ENCODE measurements around the gene ZNF319. TPM values are rescaled to one million over a fixed set of nuclear protein-coding genes. Genes with fewer than 3 reads are reported as not detected.

Gene ZNF319
- 7.5 and 9.8 TPM in 2 replicates for total RNA-seq

GRCh38 chr16:57999971-58000705, at the start of gene ZNF319:
Gene ZNF319 (minus strand): TSS chr16:58000672. CDS start chr16:57998265, 2,407 bp downstream.

GRCh38 chr16:58025351-58026138, 25.1 kb upstream of the ZNF319 start, which contains the start of gene MMP15:
Gene MMP15 (plus strand): TSS chr16:58025754. CDS start chr16:58026351, 597 bp downstream.

GRCh38 chr16:58000706-58001676, 519 bp upstream of the ZNF319 start, which contains the start of gene USB1:
Gene USB1 (plus strand): TSS chr16:58001407. CDS start chr16:58001484, 77 bp downstream.

GRCh38 chr16:57970970-57971369, 29.5 kb downstream of the ZNF319 start, which contains the start of gene CNGB1:
Gene CNGB1 (minus strand): TSS chr16:57971128. CDS start chr16:57967286, 3,842 bp downstream.

Other genes with a start within 250 kb of the ZNF319 start
- 12.0 and 54.6 TPM in 2 replicates for gene KIFC3, start 198.2 kb downstream of the ZNF319 start, total RNA-seq
- not detected in 2 replicates for gene CNGB1, start 29.5 kb downstream of the ZNF319 start, total RNA-seq
- gene USB1, start 735 bp upstream of the ZNF319 start, total RNA-seq = 12.1 and 12.8 TPM in 2 replicates
- gene MMP15, start 25.1 kb upstream of the ZNF319 start, total RNA-seq = 5.3 and 8.1 TPM in 2 replicates
- gene CFAP20, start 128.7 kb upstream of the ZNF319 start, total RNA-seq = 26.5 and 38.3 TPM in 2 replicates
- 17.4 and 23.2 TPM in 2 replicates for gene CSNK2A2, start 197.4 kb upstream of the ZNF319 start, total RNA-seq

Measured in pericardium fibroblast (primary cell).